GM12872 (cell line): ENCODE data around the gene STK32B.

Experiments
- CTCF ChIP-seq: IDR thresholded peaks from 3 replicates; pipeline ENCODE4 v1.5.1; 2011; ENCODE audit warnings: low read depth, mild to moderate bottlenecking, low read length, moderate library complexity; ENCODE audit not compliant: insufficient read depth

The STK32B gene

GRCh38 chr4:5300283-5300682 lies 249.0 kb downstream of the STK32B start:
- no peak for TF ChIP-seq CTCF

GRCh38 chr4:5307928-5308327 lies 256.6 kb downstream of the STK32B start:
- TF ChIP-seq CTCF: no peak

- TF ChIP-seq CTCF: no peak
Observed at GRCh38 chr4:5322321-5322720, 271.0 kb downstream of the STK32B start.

GRCh38 chr4:5330339-5330989 lies 279.2 kb downstream of the STK32B start:
- TF ChIP-seq CTCF: no peak

- no peak for TF ChIP-seq CTCF
Observed at GRCh38 chr4:5337731-5338130, 286.5 kb downstream of the STK32B start.

GRCh38 chr4:5338531-5338930 lies 287.3 kb downstream of the STK32B start:
- TF ChIP-seq CTCF: no peak

- no peak for TF ChIP-seq CTCF
Observed at GRCh38 chr4:5340991-5341451, 289.7 kb downstream of the STK32B start.

- no peak for TF ChIP-seq CTCF
Observed at GRCh38 chr4:5341526-5341925, 290.2 kb downstream of the STK32B start.
